ENCODE measurements around the gene ALOX12.
"Not testable (repeated sequence)": the region's sequence is repeated elsewhere in the genome, so short reads cannot be mapped to it uniquely, and the experiment has no call there.

Gene ALOX12

DNA sequence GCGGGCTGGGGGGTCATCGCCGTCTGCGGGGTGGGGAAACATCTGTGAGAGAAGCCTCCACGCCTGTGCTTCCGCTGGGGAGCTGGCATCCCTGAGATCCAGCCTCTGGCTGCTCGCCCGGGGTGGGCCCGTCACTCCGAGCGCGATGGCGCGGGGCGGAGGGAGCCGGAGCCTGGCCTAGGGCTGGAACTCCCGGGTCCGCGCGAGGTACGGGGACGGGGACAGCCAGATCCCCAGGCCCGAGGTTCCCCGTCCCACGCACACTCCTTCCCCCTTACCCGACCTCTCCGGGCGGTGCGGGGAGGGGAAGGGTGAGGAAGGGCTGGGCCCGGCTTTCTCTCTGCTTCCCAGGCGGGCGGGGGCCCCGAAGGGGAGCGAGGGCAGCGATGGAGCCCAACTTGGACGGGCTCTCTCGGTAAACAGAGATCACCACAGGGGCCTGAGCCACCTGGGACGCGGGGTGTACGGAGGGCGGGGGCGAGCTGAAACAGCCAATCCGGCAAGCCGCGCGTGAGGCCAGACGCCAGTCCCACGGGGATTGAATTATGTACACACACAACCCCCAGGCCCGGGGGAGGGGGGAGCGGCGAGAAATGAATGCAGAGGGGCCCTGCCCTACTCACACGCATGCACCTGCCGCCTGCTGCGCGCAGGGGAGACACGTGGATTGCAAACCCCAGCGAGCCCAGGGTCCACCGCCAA lies 47.8 kb downstream of the ALOX12 start, which contains the start of gene SLC16A11:
TSS of gene SLC16A11 (minus strand) at position 596 of the 702 bp plus-strand sequence. CDS start at position 17, 579 bp downstream.
- H3K27me3 ChIP-seq (ENCODE audit: insufficient read depth, low read length, poor library complexity, severe bottlenecking), result no peaks in the 10 kb centered on the region
- H3F3A ChIP-seq (ENCODE audit: low read depth), result no peaks in the 10 kb centered on the region
- no peak for TF ChIP-seq CTCF (conservative IDR thresholded peaks at IDR 0.05; ENCODE audit: low read length)
- H3K9me3 ChIP-seq (ENCODE audit: insufficient read depth, low read depth, low read length), result no peaks in the 10 kb centered on the region
- no peak within 1 kb of the TSS for H2AFZ ChIP-seq (ENCODE audit: low read length)
- peaks cover 11% of the 10 kb centered on the region for H3K4me1 ChIP-seq (ENCODE audit: insufficient read depth, low read length, poor library complexity, severe bottlenecking)
- no peak within 1 kb of the TSS for H3K9ac ChIP-seq (ENCODE audit: low read depth, low read length, poor library complexity, severe bottlenecking)
- H4K20me1 ChIP-seq (ENCODE audit: insufficient read depth, low read length, poor library complexity, severe bottlenecking), result no peaks in the 10 kb centered on the region
- no peaks in the 10 kb centered on the region for H3K9me2 ChIP-seq (replicated peaks; ENCODE audit: low read depth, low read length)
- H3K36me3 ChIP-seq (ENCODE audit: insufficient read depth, low read length), result no peaks in the 10 kb centered on the region
- H3K4me2 ChIP-seq (ENCODE audit: low read depth, low read length, poor library complexity, severe bottlenecking), result no peak within 1 kb of the TSS
- H3K79me2 ChIP-seq (ENCODE audit: insufficient read depth, low read length), result no peaks in the 10 kb centered on the region
- no peak within 1 kb of the TSS for H3K4me3 ChIP-seq (ENCODE audit: low read length, poor library complexity, severe bottlenecking)

GRCh38 chr17:7045492-7046126 lies 49.8 kb downstream of the ALOX12 start:
- no peaks in the 10 kb centered on the region for H3K27me3 ChIP-seq (ENCODE audit: insufficient read depth, low read length, poor library complexity, severe bottlenecking)
- H3K4me3 ChIP-seq (ENCODE audit: low read length, poor library complexity, severe bottlenecking), result peak overlapping the region; percentile 61
- H3K79me2 ChIP-seq (ENCODE audit: insufficient read depth, low read length), result no peaks in the 10 kb centered on the region
- H3K9me2 ChIP-seq (replicated peaks; ENCODE audit: low read depth, low read length), result no peaks in the 10 kb centered on the region
- TF ChIP-seq EZH2phosphoT487 (IDR thresholded peaks at IDR 0.05; ENCODE audit: borderline replicate concordance) (no peak), CTCF (conservative IDR thresholded peaks at IDR 0.05; ENCODE audit: low read length) (peak; percentile 96)
- H2AFZ ChIP-seq (ENCODE audit: low read length), result peak overlapping the region; percentile 75
- peak overlapping the region; percentile 72 for H3K4me2 ChIP-seq (ENCODE audit: low read depth, low read length, poor library complexity, severe bottlenecking)
- H3F3A ChIP-seq (ENCODE audit: low read depth), result no peaks in the 10 kb centered on the region
- no peaks in the 10 kb centered on the region for H3K36me3 ChIP-seq (ENCODE audit: insufficient read depth, low read length)
- H4K20me1 ChIP-seq (ENCODE audit: insufficient read depth, low read length, poor library complexity, severe bottlenecking), result no peaks in the 10 kb centered on the region
- no peaks in the 10 kb centered on the region for H3K9me3 ChIP-seq (ENCODE audit: insufficient read depth, low read depth, low read length)
- H3K4me1 ChIP-seq (ENCODE audit: insufficient read depth, low read length, poor library complexity, severe bottlenecking), result peaks cover 11% of the 10 kb centered on the region
- no peak overlapping the region for H3K9ac ChIP-seq (ENCODE audit: low read depth, low read length, poor library complexity, severe bottlenecking)

- Histone ChIP-seq H3K27me3 (ENCODE audit: insufficient read depth, low read length, poor library complexity, severe bottlenecking) (no peaks in the 10 kb centered on the region), H3K36me3 (ENCODE audit: insufficient read depth, low read length) (no peaks in the 10 kb centered on the region), H3K4me2 (ENCODE audit: low read depth, low read length, poor library complexity, severe bottlenecking) (peak overlapping the region; percentile 72), H2AFZ (ENCODE audit: low read length) (peak overlapping the region; percentile 75), H4K20me1 (ENCODE audit: insufficient read depth, low read length, poor library complexity, severe bottlenecking) (no peaks in the 10 kb centered on the region), H3K4me1 (ENCODE audit: insufficient read depth, low read length, poor library complexity, severe bottlenecking) (peaks cover 11% of the 10 kb centered on the region), H3K9ac (ENCODE audit: low read depth, low read length, poor library complexity, severe bottlenecking) (peak overlapping the region; percentile 6), H3K9me2 (replicated peaks; ENCODE audit: low read depth, low read length) (no peaks in the 10 kb centered on the region), H3F3A (ENCODE audit: low read depth) (no peaks in the 10 kb centered on the region), H3K4me3 (ENCODE audit: low read length, poor library complexity, severe bottlenecking) (peak overlapping the region; percentile 61), H3K9me3 (ENCODE audit: insufficient read depth, low read depth, low read length) (no peaks in the 10 kb centered on the region), H3K79me2 (ENCODE audit: insufficient read depth, low read length) (no peaks in the 10 kb centered on the region)
- TF ChIP-seq EZH2phosphoT487 (IDR thresholded peaks at IDR 0.05; ENCODE audit: borderline replicate concordance) (no peak), CTCF (conservative IDR thresholded peaks at IDR 0.05; ENCODE audit: low read length) (no peak)
Observed at GRCh38 chr17:7046127-7046724, 50.4 kb downstream of the ALOX12 start.

GRCh38 chr17:7046725-7047397 lies 51.0 kb downstream of the ALOX12 start:
- not testable (repeated sequence) for H3K9me2 ChIP-seq (replicated peaks; ENCODE audit: low read depth, low read length); H3K79me2 ChIP-seq (ENCODE audit: insufficient read depth, low read length); H3K27me3 ChIP-seq (ENCODE audit: insufficient read depth, low read length, poor library complexity, severe bottlenecking); H3K36me3 ChIP-seq (ENCODE audit: insufficient read depth, low read length); H3K9me3 ChIP-seq (ENCODE audit: insufficient read depth, low read depth, low read length); H4K20me1 ChIP-seq (ENCODE audit: insufficient read depth, low read length, poor library complexity, severe bottlenecking); H3F3A ChIP-seq (ENCODE audit: low read depth)
- H3K4me3 ChIP-seq (ENCODE audit: low read length, poor library complexity, severe bottlenecking), result peak overlapping the region; percentile 61
- peaks cover 11% of the 10 kb centered on the region for H3K4me1 ChIP-seq (ENCODE audit: insufficient read depth, low read length, poor library complexity, severe bottlenecking)
- H3K4me2 ChIP-seq (ENCODE audit: low read depth, low read length, poor library complexity, severe bottlenecking), result peak overlapping the region; percentile 72
- H2AFZ ChIP-seq (ENCODE audit: low read length), result peak overlapping the region; percentile 75
- H3K9ac ChIP-seq (ENCODE audit: low read depth, low read length, poor library complexity, severe bottlenecking), result peak overlapping the region; percentile 6

Data from Loucy (cell line).